ENCODE data around the gene RCL1.
"Not testable (repeated sequence)": the region's sequence is repeated elsewhere in the genome, so short reads cannot be mapped to it uniquely, and the experiment has no call there.

RCL1 gene

DNA sequence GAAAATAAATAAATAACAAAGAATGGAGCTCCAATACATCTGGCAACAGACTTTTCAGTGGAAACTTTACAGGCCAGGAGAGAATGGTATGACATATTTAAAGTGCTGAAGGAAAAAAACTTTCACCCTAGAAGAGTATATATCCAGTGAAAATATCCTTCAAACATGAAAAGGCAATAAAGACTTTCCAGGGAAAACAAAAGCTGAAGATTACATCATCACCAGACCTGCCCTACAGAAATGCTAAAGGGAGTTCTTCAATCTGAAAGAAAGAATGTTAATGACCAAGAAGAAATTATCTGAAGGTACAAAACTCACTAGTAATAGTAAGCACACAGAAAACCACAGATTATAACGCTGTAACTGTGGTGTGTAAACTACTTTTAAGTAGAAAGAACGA lies 8.3 kb upstream of the RCL1 start:
- no peak for FAIRE-seq

DNA sequence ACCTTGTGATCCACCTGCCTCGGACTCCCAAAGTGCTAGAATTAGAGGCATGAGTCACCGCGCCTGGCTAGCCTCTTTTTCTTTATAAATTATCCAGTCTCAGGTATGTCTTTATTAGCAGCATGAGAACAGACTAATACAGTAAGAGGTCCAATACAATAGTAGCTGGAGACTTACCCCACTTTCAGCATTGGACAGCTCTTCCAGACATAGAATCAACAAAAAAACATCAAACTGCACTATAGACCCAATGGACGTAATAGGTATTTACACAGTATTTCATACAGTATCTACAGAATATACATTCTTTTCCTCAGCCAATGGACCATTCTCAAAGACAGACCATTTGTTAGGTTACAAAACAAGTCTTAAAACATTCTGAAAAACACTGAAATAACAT lies 6.1 kb upstream of the RCL1 start:
- FAIRE-seq, result no peak

- no peak for FAIRE-seq
Observed at GRCh38 chr9:4787876-4788275, 4.9 kb upstream of the RCL1 start.

DNA sequence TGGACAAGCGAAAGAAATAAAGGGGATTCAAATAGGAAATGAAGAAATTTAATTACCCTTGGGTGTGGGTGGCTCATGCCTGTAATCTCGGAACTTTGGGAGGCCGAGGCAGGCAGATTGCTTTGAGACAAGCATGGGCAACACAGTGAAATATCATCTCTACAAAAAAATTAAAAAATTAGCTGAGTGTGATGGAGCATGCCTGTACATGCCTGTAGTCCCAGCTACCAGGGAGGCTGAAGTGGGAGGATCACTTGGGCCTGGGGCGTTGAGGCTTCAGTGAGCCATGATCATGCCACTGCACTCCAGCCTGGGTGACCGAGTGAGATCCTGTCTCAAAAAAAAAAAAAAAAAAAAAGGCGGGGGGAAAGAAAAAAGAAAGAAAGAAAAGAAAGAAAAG lies 4.0 kb upstream of the RCL1 start:
- no peak for FAIRE-seq

- no peak for FAIRE-seq
Observed at GRCh38 chr9:4792054-4792571, 631 bp upstream of the RCL1 start.

DNA sequence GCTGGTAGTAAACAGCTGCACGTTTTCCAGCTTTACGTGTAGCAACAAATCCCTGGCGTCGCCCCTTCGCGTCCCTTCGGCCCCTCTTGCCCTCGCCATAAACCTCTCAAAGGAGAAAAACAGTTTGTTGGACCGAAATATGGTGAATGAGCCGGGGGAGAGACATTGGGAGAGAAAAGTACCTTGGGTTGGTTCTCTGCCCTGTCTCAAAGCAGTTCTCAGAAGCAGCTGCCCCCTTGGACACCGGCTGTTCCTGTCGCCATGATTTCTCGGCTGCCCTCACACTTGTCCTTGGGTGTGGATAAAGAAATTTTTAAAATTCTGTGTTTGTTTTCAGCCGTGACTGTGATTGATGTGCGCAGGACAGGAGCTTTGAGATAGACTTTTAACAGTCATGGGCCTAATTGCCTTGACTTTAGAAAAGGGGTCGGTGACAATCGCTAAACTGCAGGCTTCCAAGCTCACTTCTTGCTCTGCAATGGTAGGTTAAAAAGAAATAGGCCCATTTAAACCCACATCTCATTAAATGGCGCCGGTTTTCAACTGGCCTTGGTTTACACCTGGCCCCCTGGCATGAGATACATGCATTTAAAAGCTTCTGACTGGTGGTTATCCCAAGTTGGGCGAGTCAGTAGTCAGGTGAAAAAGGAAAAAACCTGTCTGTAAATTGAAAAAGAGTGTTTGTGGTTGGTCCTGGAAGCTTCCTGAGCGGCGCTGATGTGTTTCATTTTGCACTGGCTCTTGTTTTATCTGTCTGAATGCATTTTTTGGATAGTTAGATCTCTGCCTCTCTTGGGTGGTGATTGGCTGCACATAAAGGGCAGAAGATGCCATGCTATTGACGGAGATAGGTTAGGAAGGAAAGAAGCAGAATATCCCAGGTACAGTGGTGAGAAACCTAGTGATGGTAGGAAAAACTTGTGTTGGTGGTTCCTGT lies 983 bp downstream of the RCL1 start:
- no peak for FAIRE-seq

DNA sequence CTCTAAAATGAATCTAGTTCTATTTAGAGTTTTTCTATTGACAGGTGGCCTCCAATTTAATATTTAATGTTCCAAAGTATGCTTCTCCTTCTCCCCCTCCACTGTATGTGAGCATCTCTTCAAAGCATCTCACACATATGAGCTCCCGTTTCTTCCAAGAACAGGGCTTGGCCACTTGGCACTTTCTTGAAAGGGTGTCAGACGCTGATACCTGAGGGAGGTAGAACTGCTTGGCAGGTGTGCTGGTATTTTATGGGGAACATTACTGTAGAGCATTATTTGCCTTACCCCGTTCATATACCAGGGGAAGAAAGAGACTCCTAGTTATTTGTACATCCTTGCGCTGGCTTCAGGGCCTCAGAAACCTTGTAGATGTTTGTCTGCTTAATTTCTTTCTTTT lies 1.9 kb downstream of the RCL1 start:
- FAIRE-seq, result no peak

GRCh38 chr9:4795108-4795507 lies 2.4 kb downstream of the RCL1 start:
- not testable (repeated sequence) for FAIRE-seq

- FAIRE-seq, result no peak
Observed at GRCh38 chr9:4796530-4796929, 3.8 kb downstream of the RCL1 start.

- FAIRE-seq, result no peak
Observed at GRCh38 chr9:4796988-4797853, 4.5 kb downstream of the RCL1 start.

DNA sequence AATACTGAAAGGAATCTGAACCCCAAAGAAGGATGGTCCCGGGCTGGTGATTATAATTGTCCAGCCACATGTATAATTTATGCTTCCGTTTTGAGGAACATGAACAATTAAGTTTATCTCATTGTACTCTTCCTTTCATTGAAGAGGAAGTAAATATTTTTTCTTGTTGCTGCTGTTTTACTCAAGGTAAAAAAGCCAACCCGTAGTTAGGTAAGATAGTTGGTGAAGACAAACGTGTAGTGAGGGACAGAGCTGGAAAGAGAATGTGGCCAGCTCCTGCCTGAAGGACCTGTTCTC lies 5.1 kb downstream of the RCL1 start:
- no peak for FAIRE-seq

GRCh38 chr9:4798281-4799032 lies 5.7 kb downstream of the RCL1 start:
- no peak for FAIRE-seq

- no peak for FAIRE-seq
Observed at GRCh38 chr9:4799033-4799430, 6.3 kb downstream of the RCL1 start.

- FAIRE-seq, result no peak
Observed at GRCh38 chr9:4799775-4800174, 7.0 kb downstream of the RCL1 start.

GRCh38 chr9:4801156-4801555 lies 8.4 kb downstream of the RCL1 start:
- FAIRE-seq, result no peak

GRCh38 chr9:4803670-4804530 lies 11.2 kb downstream of the RCL1 start:
- FAIRE-seq, result no peak

- no peak for FAIRE-seq
Observed at GRCh38 chr9:4804531-4805016, 11.8 kb downstream of the RCL1 start.

DNA sequence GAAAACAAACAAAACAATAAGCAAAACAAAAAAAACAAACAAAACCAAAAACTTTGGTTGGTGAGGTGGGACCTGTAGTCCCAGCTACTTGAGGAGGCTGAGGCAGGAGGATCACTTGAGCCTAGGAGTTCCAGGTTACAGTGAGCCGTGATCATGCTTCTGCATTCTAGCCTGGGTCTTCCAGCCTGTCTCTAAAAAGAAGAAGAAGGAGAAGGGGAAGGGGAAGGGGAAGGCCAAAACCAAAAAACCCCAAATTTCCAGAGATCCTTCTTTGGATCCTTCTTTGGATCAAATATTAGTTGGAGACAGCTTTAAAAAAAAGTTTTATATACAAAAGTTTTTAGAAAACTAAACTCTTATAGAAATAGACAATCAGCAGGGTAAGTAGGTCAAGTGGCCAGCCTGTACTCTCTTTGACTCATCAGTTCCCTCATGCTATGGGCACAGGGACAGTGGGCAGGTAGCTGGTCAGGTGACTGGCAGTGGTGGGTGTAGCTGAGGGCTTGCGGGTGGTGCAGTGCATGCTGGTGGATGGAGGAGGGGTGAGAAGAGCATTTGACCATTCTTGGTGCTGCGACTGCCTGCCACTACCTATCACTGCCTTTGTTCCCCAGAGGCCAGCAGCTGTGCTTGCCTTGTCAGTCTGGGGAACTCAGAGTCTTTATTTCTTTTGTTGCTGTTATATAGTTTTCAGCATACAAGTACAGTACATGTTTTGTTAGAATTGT lies 12.6 kb downstream of the RCL1 start:
- FAIRE-seq, result no peak

- no peak for FAIRE-seq
Observed at GRCh38 chr9:4810565-4810964, 17.8 kb downstream of the RCL1 start.

DNA sequence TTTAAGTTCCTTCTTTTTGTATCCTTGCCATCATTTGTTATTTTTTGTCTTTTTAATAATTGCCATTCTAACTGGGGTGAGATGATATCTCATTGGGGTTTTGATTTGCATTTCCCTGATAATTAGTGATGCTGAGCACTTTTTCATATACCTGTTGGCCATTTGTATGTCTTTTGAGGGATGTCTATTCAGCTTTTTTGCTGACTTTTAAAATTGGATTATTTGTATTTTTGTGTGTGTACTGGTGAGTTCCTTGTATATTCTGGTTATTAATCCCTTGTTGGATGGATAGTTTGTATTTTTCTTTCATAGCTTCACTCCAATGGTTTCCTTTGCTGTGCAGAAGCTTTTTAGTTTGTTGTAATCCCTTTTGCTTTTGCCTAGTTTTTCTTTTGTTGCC lies 19.1 kb downstream of the RCL1 start:
- no peak for FAIRE-seq

DNA sequence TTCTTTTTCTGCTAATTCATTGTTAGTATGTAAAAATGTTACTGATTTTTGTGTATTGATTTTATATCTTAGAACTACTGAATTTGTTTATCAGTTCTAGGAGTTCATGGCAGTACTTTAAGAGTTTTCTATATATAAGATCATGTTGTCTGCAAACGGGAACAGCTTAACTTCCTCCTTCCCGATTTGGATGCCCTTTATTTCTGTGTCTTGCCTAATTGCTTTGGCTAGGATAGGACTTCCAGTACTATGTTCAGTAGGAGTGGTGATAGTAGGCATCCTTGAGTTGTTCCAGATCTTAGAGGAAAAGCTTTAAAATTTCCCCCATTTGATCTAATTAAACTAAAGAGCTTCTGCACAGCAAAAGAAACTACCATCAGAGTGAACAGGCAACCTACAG lies 20.1 kb downstream of the RCL1 start:
- no peak for FAIRE-seq
